M059J (cell line): ENCODE results near the gene NEDD8. TPM values are rescaled to one million over a fixed set of nuclear protein-coding genes. Genes with fewer than 3 reads are reported as not detected.

Source experiments
- DNase-seq: peaks from one replicate; pipeline ENCODE4 v3.0.0-alpha.2; 2012; ENCODE audit warnings: low read depth
- total RNA-seq: library from RNA; depleted of rRNA; stranded (reverse); fragments of >200 nt; shearing (Covaris generic); gene quantifications from 2 replicates; pipeline ENCODE4 v1.2.3, GENCODE V29; 2014

Gene NEDD8
- total RNA-seq, 1 experiment from 2014 or later = 335 TPM

DNA sequence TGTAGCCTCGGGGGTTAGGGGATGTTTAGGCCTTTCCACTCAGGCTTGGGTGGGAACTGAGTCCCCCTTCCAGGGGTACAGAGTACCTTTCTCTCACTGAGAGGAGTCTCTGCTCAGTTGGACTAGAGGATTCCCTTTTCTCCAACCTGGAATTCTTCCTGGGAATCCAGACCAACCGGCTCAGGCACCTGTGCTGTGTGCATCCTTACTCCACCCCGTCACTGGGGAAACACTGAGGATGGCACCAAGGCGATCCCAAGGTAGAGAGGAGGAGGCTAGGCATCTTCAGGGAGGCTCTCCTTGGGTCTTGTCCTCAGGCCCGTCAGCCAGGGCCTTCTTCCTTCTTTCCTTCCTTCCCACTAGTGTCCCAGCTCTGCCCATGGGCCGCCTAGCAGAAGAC, 31.7 kb upstream of the NEDD8 start:
- no peak for DNase-seq

DNA sequence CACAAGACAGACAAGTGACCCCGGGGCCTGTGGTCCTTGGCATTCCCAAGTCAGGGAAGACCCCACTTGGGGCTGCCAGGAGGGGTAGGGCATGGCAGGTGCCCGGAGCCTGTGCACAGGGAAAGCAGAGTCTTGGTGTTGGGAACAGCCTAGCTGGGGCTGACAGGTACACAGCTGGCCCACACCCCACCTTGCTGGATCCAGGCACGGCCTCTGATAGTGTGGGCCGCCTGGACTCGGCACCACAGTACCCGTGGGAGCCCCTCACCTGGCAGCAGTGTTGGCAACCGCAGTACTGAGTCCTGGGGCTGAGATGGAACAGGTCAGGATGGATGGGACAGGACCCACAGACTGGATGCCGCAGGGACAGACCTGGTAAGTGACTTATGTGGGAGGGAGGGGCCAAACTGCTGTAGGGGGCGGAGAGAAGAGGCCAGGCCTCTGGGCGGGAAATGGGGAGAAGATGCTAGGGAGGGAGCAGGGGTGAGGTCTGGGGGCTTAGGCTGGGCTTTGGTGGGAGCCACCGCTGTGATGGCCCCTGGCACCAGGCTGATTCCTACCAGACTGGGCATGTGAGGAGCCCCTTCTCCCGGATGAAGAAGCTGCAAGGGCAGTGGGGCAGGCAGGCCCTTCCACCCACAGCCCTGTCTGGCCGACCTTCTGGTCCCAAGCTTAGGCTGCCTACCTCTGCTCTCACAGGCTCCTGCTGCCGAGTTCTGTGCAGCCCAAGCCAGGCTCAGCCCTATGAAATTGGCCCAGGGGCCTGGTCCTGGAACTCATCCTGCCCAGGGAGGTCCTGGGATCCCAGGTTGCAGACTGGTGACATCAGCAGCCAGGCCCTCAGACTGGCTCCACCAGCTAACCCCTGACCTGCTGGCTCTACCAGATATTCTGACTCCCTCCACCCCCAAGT, 30.9 kb upstream of the NEDD8 start, which contains the start of gene TGM1:
Gene TGM1 (minus strand): TSS at position 357 of the 913 bp plus-strand sequence. CDS start 825 bp downstream, outside the sequence.
- no peak for DNase-seq

DNA sequence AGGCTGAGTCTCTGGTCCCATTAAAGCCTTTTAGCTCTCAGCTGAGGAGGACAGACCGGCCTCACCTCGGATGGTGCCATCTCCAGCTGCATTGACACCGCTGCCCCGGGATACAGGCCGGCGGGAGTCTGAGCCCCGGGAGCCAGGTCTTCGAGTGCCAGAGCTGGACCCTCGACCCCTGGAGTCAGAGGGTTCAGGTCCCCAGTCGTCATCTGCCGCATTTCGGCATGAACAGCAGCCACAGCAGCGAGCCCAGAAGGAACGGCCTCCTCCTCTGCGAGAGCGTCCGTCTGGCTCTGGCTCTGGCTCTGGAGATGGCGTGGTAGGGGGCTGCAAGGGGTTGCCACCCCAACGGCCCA, 29.8 kb upstream of the NEDD8 start:
- no peak for DNase-seq

DNA sequence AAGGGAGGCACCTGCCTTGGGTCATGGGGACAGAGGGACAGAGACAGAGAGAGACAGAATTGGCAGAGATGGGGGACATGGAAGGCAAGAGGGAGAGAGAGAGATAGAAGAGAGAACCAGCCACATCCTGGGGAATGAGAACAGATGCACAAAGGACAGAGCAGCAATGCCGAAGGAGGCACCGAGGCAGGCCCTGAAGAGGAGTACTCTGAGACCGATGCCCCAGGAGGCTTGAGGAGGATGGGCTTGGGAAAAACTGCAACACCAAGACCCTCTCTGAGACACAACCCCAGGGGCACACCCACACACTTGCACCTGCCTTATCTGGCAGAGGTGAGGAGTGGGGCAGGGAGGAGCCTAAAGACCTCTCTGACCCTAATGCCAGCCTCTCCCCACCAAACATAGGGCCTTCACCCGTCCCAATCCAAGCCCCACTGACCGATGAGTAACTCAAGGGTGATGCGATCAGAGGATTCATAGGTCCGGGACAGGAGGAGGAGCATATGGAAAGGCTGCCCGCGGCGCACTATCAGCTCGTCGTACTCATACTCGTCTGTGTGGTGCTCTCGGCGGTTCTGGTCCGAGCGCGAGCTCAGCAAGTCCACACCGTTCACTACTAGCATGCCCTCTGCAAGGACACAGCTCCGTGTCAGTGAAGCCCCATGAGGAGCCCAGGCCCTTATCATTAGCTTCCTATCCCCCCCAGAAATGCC, 29.2 kb upstream of the NEDD8 start:
- DNase-seq = no peak

DNA sequence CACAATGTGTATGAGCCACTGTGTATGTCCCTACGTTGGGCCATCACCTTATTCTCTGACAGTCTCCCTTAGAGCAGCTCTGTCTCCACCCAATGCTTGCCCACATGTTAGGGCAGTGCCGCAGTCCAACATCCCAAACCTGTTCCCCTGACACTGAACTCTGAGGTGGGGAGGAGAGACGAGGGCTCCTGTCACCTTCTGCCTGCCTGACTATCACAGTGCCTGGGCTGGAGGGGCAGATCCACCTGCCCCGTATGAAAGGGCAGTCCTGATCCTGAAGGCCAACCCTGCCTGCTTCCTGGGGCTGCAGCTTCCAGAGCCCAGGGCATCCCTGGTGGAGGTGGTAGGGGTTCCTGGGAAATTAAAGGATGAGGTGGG, 28.6 kb upstream of the NEDD8 start:
- no peak for DNase-seq

DNA sequence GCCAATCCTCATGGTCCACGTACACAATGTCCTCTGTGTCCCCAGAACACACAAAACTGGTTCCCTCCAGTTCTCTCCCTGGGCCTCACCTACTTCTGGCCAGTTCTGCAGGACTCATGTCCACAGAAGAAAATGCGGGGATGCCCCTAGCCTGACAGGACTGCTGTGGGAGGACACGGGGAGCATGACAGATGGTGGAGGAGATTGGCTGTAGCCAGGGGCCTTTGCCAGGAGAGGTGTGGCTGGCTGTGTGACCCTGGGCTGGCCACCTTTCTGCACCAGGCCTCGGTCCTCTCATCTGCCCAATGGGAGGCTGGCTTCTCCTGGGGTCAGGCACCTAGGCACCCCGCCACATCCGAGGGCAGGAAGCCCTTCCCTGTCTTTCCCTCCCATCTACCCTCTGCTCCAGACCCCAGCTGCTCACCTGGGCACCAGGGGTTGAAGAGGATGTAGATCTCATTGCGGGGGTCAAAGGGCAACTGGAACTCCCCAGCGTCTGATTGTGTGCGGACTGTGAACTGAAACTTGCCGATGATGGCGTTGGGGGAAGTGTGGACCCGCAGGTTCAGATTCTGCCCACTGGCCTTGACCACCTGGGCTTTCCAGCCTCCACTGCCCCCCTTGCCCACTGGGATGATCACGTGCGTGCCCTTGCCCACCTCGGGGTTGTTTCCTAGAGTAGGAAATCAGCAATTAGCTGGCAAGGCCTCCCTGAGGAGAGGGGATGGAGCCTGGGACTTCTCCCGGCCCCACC, 28.0 kb upstream of the NEDD8 start:
- no peak for DNase-seq

DNA sequence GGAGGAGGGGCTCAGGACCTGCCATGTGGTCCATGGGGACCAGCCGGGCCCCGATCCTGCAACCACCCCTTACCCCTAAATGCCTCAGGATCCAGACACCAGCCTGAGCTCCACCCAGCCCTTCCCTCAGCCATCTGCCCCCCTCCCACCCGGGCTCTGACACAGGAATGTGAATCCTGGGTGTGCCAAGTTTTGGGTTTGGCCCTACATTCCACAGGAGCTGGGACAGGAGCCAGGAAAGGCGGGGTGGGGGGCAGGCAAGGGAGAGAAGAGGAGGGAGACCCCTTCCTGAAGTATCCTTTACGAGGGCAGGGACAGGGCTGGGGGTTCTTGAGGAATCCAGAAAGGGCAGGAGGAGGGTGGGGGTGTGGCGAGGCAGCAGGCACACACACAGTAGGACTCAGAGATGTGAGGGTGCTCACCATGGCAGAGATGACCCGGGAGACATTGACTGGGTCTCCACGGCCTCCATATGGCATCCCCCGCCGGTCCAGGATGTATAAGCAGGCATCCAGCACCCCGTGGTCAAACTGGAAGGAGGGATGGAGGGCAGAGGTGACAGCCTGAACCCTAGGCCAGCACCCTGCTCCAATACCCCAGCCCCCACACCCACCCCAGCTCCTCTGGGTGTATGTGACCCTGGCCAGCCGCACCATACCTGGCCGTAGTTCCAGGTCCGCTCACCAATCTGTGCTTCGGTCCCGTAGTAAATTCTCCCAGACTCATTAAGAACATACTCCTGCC, 27.3 kb upstream of the NEDD8 start:
- peak; percentile 25 for DNase-seq

DNA sequence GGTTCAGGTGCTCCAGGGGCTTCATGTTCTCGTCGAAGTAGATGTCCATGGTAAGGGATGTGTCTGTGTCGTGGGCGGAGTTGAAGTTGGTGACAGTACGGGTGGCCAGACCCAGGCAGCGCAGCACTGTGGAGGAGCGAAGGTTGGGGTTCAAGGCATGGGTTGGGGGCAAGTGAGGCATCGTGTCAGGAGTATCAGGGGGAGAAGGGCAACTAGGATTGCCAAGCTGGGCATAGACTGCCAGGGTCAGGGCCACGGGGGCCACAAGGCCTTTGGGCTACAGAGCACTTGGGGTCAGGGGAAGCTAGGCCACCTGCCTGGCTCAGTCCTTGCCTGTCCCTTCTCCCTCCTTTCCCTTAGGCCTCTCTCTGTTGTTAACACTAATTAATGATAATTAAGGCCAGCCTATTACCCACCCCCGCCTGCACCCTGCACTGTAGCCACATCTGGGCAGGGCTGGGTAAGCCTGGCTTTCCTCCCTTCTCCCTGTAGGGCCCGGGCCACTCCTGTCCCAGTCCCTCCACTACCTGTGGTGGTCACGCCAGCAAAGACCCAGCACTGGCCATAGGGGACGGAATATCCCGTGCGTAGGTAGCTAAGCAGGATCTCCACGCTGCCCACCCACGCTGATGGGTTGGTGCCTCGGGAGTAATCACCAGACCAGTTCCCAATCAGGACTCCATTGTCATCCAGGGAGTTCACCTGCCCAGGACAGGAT, 26.5 kb upstream of the NEDD8 start:
- DNase-seq = no peak

DNA sequence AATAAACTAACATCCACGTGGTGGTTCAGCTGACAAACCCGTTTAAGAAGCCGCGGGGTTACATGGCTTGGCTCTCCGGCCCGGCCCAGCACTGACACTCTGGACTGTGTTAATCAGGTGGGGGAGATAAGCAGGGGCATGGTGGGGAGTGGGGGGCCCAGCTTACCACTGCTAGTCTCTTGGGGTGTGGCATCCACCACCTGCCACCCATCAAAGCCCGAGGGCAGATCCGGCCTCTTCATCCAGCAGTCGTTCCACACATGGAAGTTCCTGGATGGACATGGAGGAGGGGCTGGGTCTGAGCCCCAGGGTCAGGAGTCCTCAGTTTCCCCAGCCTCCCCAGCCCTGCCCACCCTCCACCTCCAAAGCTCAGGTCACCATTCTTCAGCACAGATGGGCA, 26.0 kb upstream of the NEDD8 start:
- DNase-seq = no peak

DNA sequence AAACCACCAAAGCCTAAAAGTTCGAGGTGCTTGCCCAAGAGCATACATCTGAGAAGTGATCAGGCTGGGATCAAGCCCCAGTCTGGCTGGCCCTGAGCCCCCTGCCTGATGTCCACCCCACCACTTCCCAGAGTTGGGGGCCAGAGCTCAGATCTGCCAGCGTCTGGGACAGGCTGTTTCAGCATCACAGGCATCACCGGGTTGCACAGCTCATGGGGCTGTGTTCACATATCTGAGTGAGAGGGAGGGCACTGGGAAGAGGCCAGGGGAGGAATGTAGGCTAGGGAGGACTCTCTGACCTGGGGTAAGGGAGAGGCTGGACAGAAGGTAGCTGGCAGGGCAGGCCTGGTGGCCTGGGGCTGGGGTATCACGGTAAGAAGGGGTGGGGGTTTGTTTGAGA, 24.8 kb upstream of the NEDD8 start:
- no peak for DNase-seq

DNA sequence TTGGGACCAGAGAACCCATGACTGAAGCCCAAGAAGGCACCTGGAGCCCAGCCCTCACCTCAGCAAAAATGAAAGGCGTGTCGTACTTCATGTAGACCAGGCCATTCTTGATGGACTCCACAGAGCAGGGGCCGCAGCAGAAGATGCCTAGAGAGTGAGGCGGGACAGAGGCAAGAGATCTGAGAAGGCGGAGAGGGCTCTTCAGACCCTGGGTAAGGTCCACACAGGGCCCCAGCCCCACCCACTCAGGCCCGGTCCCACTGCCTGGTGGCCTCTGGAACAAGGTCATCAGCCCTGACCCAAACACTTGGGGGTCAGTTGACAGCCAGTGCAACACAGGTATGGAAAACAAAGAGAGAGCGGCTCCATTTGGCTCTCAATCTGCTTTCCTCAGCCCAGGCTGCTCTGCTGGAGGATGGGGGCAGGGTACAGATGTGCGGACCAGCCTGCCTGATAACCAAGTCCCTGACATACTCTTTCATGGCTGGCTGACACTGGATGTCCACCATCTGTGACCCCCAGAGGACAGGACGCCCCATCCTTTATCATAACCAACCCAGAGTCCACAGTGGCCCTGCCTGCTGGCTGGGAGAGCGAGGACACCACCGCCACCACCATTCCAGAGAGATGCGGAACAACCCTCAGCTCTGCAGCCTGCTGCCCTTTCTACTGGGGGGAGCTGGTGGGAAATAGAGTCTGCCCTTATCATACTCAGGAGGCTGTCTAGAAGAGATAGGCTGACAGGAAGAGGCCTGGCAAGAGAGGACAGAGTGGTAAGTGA, 24.0 kb upstream of the NEDD8 start:
- DNase-seq = no peak

DNA sequence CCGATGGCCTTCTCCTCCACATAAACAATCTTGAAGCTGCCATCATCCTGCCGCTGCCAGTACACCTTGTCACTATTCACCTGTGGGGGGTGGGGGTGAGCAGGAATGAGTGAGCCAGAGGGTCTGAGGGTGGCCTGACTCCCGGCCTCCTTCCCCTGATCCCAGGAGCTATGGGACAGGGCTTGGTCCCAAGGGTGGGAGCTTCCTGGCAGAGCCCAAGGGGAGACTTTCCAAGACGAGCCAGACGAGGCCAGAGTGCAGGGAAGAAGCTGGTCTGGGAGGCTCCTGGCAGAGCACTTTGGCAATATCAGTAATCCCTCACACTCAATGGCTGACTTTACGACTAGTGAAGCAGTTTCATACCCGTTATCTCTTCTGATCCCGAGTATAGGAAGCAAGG, 23.3 kb upstream of the NEDD8 start:
- DNase-seq = no peak

DNA sequence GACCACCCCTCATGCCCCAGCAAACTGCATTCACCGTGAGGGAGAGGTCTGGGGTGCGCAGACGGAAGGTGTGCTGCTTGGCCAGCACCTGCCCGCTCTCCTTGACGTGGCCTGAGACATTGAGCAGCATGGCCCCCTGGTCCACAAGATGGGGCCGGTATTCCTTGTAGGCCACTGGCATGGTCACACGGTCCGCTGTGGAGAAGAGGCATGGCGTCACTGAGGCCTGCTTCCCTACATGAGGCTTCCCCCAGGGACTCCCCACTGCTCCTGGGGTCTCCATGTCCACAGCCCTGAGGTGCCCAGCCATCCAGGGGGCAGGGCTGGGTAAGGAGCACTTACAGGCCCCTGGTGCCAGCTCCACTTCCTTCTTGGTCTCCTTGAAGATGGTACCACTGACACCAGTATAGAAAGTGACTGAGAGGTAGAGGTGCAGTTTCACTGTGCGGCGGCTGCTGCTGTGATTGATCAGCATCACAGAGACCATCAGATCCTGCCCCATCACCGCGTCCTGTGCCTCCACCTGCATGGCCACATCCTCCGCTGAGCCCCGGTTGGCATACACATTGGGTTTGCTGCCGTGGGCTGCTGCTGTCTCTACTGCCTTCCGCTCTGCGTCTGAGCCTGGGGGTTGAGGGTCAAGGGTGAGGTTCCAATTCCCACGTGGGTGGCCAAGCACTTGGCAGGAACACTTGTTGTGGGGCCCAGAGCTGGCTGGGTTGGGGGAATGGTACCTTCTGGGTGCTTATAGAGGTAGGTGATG, 22.6 kb upstream of the NEDD8 start:
- DNase-seq = no peak

DNA sequence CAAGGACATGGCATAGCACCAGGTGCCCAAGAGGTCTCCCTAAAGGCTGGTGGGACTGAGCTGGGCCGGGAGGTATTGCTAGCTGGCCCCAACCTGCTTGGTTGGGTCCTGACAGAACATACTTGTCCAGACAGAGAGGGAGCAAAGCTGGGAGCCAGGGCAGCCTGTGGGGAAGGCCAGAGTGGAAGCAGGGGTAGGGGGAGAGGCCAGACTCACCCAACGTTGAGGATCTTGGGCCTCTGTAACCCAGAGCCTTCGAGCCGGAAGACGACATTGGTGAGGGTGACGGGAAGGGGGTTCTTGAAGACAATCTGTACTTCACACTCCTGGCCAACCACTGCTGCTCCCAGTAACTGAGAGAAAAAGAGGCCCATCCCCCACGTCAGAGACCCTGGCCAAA, 21.8 kb upstream of the NEDD8 start:
- no peak for DNase-seq

DNA sequence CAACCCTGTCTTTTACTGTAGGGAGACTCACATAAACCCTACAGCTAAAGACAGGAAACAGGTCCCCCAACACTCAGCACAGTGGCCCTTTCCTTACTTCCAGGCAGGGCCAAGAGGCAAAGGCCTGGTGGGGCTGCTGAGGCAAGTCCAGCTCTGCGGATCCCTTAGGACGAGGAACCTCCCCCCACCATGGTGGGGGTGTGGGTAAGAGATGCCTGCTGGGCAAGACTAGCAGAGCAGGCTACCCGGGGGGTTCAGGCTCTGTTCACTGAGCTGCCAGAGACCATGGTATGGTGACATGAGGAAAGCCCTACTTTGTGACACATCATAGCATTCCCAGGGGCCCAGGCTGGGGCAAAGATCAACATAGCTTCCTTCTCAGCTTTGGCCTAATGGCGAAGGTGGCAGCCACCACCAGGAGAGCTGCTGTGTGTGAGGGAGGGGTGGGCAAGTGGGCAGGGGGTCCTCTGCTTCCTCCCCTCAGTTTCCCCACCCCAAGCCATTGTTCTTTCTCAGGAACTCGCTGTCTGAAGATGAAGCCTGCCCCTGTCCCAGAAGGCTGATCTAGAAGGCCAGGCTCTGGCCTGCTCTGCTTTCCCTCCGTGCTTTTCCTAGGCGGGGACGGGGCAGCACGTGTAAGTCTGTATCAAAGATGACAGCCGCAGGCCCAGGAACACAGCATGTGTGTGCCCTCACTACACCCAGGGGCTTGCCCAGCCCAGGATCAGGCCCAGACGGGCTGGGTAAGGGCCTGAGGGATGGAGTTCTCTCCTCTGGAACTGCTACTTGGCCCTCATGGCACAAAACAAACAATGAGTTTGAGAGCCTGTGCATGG, 20.3 kb upstream of the NEDD8 start:
- no peak for DNase-seq

DNA sequence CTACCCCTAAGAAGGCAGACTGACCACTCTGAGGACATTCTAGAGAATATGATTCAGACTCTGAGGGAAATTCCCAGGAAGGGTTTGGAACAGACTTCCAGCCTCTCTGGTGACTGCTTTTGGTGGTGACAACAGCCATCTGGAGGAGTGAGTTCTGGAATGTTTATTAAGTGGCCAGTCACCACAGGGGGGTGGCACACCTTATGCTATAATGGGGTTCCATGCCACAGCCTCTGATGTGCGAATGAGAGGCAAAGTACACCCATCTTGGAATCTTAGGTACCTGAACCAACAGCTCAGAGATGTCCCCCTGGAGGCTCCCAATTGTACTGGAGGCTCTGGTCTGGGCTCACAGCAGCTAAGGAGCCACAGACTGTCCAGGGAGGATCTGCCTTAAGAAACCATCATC, 19.7 kb upstream of the NEDD8 start:
- peak; percentile 65 for DNase-seq

DNA sequence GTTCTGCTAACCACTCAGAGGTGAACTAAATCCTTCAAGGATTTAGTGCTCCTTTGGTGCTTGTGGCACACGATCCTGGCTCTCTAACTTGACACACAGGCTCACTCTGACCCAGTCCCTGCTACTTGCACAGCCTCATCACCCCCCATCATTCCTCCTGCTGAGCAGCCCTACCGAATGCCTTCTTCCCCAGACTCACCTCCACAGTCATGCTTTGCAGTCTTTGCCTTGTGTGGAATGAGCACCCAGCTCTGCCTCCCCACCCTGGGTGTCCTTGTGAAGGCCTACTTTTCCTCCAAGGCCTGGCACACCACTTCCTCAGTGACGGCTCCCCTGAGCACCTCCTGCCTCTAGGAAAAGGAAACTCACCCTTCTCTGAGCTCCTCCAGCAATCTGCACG, 18.2 kb upstream of the NEDD8 start:
- no peak for DNase-seq

DNA sequence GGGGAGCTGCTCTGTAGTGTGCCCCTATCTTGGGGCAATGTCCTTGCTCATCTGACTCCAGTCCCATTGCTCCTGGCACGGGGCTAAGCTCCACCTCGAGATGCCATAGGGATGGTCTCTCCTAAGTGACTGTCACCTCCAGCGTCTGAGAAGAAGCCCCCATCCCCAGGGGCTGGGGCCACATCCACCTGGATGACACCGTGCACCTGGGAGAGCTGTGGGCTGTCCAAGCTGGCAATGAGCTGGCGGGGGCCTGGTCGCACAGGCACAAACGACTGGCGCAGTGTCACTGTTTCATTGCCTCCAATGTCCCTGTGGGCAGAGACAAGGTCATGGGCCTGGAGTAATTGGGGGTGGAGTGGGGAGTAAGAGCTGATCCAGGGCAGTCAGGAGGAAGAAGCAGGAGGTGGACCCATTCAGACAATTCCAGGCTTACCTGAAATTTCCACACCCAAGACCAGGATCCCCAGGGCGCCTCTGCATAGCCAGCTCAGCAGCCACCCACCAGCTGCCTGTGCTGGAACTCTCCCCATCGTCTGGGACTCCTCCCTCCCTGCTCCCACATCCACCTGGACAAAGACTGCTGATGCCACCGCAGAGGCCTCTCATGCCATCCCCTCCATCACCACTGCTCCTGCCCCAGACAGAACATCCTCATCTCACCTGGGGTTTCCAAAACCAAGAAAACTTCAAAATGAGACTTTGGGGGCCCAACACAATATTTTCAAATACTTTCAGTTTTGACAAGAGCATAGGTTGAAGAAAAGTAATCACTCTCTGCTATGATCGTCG, 17.3 kb upstream of the NEDD8 start:
- DNase-seq = no peak
